Memory B cell (primary cell): Measurements from ENCODE around the gene GRM4.

ENCODE experiments used
- ATAC-seq: fragments of 150-1000 bp; cut with Tn5 transposase; 2 replicates; pipeline ENCODE4 v1.10.0; 2021; ENCODE audit warnings: low read depth, mild to moderate bottlenecking, moderate library complexity
- DNase-seq, 2 donors: peaks; one replicate each; pipeline ENCODE4 v3.0.0; 2022; ENCODE audit warnings: low spot score in 2 of 2
- H3K27ac Mint-ChIP-seq: one replicate; pipeline ENCODE4 v1.8.0; 2022; ENCODE audit warnings: mild to moderate bottlenecking, moderate library complexity, mixed read lengths
- H3K27me3 Mint-ChIP-seq: one replicate; pipeline ENCODE4 v1.8.0; 2022; ENCODE audit warnings: mixed read lengths
- H3K36me3 Mint-ChIP-seq: one replicate; pipeline ENCODE4 v1.8.0; 2022; ENCODE audit warnings: mild to moderate bottlenecking, mixed read lengths
- H3K4me1 Mint-ChIP-seq: one replicate; pipeline ENCODE4 v1.8.0; 2022; ENCODE audit warnings: mixed read lengths
- H3K4me3 Mint-ChIP-seq: one replicate; pipeline ENCODE4 v1.8.0; 2022; ENCODE audit warnings: mild to moderate bottlenecking, moderate library complexity, mixed read lengths
- H3K9me3 Mint-ChIP-seq: one replicate; pipeline ENCODE4 v1.8.0; 2022; ENCODE audit warnings: mixed read lengths

GRM4 gene

GRCh38 chr6:33983721-33984465 lies 162.0 kb downstream of the GRM4 start:
- Mint-ChIP-seq H3K9me3 (no peaks in the 10 kb centered on the region), H3K4me1 (no peaks in the 10 kb centered on the region), H3K27ac (no peak overlapping the region), H3K36me3 (no peaks in the 10 kb centered on the region), H3K4me3 (no peak overlapping the region), H3K27me3 (peaks cover 24% of the 10 kb centered on the region)
- DNase-seq (no peak), ATAC-seq (no peak)

GRCh38 chr6:33983109-33983716 lies 162.7 kb downstream of the GRM4 start:
- Mint-ChIP-seq H3K9me3 (no peaks in the 10 kb centered on the region), H3K36me3 (no peaks in the 10 kb centered on the region), H3K4me3 (no peak overlapping the region), H3K4me1 (no peaks in the 10 kb centered on the region), H3K27ac (no peak overlapping the region), H3K27me3 (peaks cover 26% of the 10 kb centered on the region)
- ATAC-seq = no peak
- no peak for DNase-seq

- no peak for DNase-seq
- Mint-ChIP-seq H3K27ac (no peak overlapping the region), H3K4me1 (peaks cover 2% of the 10 kb centered on the region), H3K4me3 (no peak overlapping the region), H3K36me3 (no peaks in the 10 kb centered on the region), H3K9me3 (no peaks in the 10 kb centered on the region), H3K27me3 (peaks cover 34% of the 10 kb centered on the region)
- no peak for ATAC-seq
These were observed 164.0 kb downstream of the GRM4 start for GRCh38 chr6:33981861-33982260.

- DNase-seq = no peak
- Mint-ChIP-seq H3K27me3 (peaks cover 37% of the 10 kb centered on the region), H3K4me1 (peaks cover 4% of the 10 kb centered on the region), H3K9me3 (no peaks in the 10 kb centered on the region), H3K4me3 (no peak overlapping the region), H3K27ac (no peak overlapping the region), H3K36me3 (no peaks in the 10 kb centered on the region)
- ATAC-seq = no peak
These were observed 164.5 kb downstream of the GRM4 start for GRCh38 chr6:33981421-33981820.

GRCh38 chr6:33980176-33981175 lies 165.4 kb downstream of the GRM4 start:
- no peak overlapping the region for H3K4me3 Mint-ChIP-seq
- peaks cover 4% of the 10 kb centered on the region for H3K4me1 Mint-ChIP-seq
- no peak overlapping the region for H3K27ac Mint-ChIP-seq
- H3K36me3 Mint-ChIP-seq = no peaks in the 10 kb centered on the region
- H3K27me3 Mint-ChIP-seq = peaks cover 37% of the 10 kb centered on the region
- DNase-seq (no peak), ATAC-seq (no peak)
- no peaks in the 10 kb centered on the region for H3K9me3 Mint-ChIP-seq

- Mint-ChIP-seq H3K4me1 (peaks cover 4% of the 10 kb centered on the region), H3K27ac (no peak overlapping the region), H3K4me3 (no peak overlapping the region), H3K9me3 (no peaks in the 10 kb centered on the region), H3K27me3 (peaks cover 34% of the 10 kb centered on the region), H3K36me3 (no peaks in the 10 kb centered on the region)
- DNase-seq (no peak), ATAC-seq (no peak)
These were observed 166.1 kb downstream of the GRM4 start for GRCh38 chr6:33979750-33980149.

GRCh38 chr6:33978412-33979150 lies 167.3 kb downstream of the GRM4 start:
- Mint-ChIP-seq H3K9me3 (no peaks in the 10 kb centered on the region), H3K4me3 (no peak overlapping the region), H3K4me1 (peaks cover 4% of the 10 kb centered on the region), H3K27ac (no peak overlapping the region), H3K27me3 (peaks cover 30% of the 10 kb centered on the region), H3K36me3 (no peaks in the 10 kb centered on the region)
- ATAC-seq (no peak), DNase-seq (no peak)

GRCh38 chr6:33977606-33978411 lies 168.1 kb downstream of the GRM4 start:
- Mint-ChIP-seq H3K27ac (no peak overlapping the region), H3K36me3 (no peaks in the 10 kb centered on the region), H3K4me1 (peaks cover 4% of the 10 kb centered on the region), H3K27me3 (peaks cover 26% of the 10 kb centered on the region), H3K9me3 (no peaks in the 10 kb centered on the region), H3K4me3 (no peak overlapping the region)
- ATAC-seq (no peak), DNase-seq (no peak)

- DNase-seq (no peak), ATAC-seq (no peak)
- no peaks in the 10 kb centered on the region for H3K36me3 Mint-ChIP-seq
- H3K27ac Mint-ChIP-seq = no peak overlapping the region
- H3K4me1 Mint-ChIP-seq = peaks cover 4% of the 10 kb centered on the region
- H3K9me3 Mint-ChIP-seq = peaks cover 2% of the 10 kb centered on the region
- no peak overlapping the region for H3K4me3 Mint-ChIP-seq
- H3K27me3 Mint-ChIP-seq = peaks cover 25% of the 10 kb centered on the region
These were observed 169.2 kb downstream of the GRM4 start for GRCh38 chr6:33976437-33977360.

GRCh38 chr6:33975661-33976436 lies 170.0 kb downstream of the GRM4 start:
- peaks cover 4% of the 10 kb centered on the region for H3K4me1 Mint-ChIP-seq
- no peak overlapping the region for H3K27ac Mint-ChIP-seq
- no peak overlapping the region for H3K4me3 Mint-ChIP-seq
- no peak for DNase-seq
- peaks cover 25% of the 10 kb centered on the region for H3K27me3 Mint-ChIP-seq
- no peak for ATAC-seq
- H3K9me3 Mint-ChIP-seq = peaks cover 2% of the 10 kb centered on the region
- no peaks in the 10 kb centered on the region for H3K36me3 Mint-ChIP-seq

GRCh38 chr6:33974471-33974870 lies 171.4 kb downstream of the GRM4 start:
- Mint-ChIP-seq H3K9me3 (peaks cover 2% of the 10 kb centered on the region), H3K27me3 (peaks cover 24% of the 10 kb centered on the region), H3K4me3 (no peak overlapping the region), H3K27ac (no peak overlapping the region), H3K4me1 (peaks cover 4% of the 10 kb centered on the region), H3K36me3 (no peaks in the 10 kb centered on the region)
- DNase-seq (no peak), ATAC-seq (no peak)

GRCh38 chr6:33974030-33974429 lies 171.9 kb downstream of the GRM4 start:
- H3K27ac Mint-ChIP-seq = no peak overlapping the region
- H3K36me3 Mint-ChIP-seq = no peaks in the 10 kb centered on the region
- H3K4me3 Mint-ChIP-seq = no peak overlapping the region
- H3K4me1 Mint-ChIP-seq = peaks cover 4% of the 10 kb centered on the region
- ATAC-seq (no peak), DNase-seq (no peak)
- H3K9me3 Mint-ChIP-seq = peaks cover 2% of the 10 kb centered on the region
- H3K27me3 Mint-ChIP-seq = peaks cover 20% of the 10 kb centered on the region
